Right forelimb (tissue), 1 donor: ENCODE results near the gene ZBTB42.
A peak's percentile ranks its signal among the peaks of the same experiment; 100 is the strongest.
"Not testable (repeated sequence)": the region's sequence is repeated elsewhere in the genome, so short reads cannot be mapped to it uniquely, and the experiment has no call there.

ENCODE experiments used
- DNase-seq: peaks from one replicate; pipeline ENCODE4 v3.0.0-alpha.2; 2018

The ZBTB42 gene

DNA sequence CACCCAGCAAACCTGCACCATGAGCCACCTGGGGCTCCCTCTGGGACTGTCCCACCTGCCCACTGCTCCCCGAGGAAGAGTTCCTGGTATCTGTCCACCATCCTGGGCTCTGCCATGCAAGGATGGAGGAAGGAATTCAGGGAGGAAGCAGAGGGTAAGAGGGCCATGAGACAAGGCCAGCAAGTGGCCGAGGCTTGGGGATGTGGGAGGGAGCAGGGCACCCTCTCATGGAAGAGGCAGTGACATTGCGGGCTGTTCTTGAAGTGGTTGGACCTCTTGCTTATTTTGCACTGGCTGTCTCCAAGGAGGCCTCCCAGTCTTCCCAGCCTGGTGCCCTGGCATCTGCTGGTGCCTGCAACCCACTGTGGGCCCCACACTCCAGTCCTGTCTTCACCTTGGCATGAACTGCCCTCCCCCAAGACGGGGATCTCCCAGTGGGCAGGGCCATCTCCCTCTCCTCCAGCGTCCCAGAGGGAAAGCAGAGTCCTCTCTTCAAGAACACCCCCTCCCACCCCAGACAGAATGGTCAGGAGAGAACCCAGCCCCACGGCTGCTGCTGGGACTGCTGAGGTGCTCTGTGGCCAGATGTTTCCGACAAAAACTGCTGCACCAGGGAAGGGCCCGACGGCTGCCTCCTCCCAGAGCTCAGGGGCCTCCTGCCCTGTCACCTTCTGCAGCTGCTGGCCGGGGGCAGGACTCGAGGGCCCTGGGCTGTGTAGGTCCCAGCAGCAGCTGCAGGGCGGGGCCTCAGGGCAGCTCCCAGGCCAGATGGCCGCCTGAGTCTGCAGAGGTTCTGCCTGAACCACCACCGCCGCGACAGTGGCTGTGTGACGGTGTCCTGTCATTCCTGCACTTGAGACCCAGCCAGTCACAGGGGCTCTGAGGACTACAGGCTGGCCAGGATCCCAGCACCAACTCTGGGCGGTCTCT lies 3.5 kb upstream of the ZBTB42 start:
- DNase-seq = peak; percentile 68

DNA sequence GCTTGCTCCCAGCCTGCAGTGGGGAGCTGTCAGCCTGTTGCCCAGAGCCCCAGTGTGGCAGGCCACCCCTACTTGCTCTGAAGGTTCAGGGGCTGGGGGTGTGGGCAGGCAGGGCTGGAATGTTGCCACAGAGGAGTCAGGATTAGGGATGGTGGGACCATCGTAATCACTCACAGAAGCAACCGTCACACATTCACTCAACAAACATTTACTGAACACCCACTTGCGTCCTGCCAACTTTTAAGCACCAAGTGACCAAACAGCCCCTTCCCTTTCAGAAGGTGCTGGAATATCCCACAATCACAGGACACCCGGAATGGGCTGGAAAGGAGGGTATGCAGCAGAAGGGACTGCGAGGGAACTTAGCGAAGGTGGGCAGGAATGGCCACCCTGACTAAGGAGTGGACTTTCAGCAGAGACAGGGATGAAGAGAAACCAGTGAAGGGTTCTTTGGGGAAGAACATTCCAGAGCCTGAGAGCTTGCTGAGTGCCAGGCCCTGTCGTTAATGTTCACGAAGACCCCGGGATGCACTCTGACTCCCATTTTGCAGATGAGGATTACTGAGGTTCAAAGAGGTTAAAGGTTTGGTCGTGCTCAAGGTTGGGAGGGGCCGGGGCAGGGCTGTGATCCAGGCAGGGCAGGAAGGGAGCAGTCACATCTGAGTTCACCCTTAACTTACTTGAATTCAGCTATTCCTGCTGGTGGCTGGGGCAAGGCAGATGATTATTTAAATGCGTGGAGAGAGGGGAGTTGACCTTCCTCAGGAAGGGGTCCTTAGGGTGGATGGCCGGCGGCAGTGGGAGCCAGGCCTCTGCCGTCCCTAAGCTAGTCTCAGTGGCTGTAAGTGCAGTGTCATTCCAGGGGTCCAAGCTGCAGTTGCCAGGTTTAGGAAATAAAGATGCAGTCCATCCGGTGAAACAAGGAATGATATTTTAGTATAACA lies 2.3 kb upstream of the ZBTB42 start:
- DNase-seq = no peak

DNA sequence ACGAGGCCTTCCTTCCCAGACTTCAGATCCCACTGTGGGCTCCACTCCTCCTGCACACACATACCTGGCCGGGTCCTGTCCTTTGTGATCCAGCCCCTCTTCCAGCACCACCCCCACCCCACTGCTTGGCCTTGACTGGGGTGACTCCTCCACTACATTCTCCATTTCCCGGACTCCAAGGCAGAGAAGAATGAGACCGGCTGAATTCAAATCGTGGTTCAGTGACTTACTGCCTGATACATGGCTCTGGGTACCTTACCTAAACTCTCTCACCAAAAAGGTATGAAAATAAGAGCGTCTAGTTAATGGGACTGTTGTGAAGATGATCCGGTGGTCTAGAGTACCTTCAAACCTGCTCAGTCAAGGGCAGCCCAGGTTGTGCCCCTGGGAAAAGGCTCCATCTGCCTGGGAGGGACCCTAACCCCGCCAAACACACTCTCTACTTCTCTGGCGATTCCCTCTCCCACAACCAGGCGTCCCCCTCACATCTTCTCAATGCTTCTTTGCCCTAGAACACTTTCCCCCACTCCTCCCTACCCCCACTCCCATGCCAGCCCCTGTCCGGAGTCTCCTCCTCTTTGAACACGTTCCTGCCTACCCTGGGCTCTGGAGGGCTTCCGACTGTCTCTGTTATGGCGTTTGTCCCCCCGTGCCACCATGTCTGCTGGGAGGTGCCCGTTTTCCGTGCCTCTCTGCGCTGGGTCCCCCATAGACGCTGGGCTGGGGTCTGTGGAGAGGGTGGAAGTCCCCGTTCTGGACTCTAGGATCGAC lies 1.5 kb upstream of the ZBTB42 start:
- peak; percentile 76 for DNase-seq

DNA sequence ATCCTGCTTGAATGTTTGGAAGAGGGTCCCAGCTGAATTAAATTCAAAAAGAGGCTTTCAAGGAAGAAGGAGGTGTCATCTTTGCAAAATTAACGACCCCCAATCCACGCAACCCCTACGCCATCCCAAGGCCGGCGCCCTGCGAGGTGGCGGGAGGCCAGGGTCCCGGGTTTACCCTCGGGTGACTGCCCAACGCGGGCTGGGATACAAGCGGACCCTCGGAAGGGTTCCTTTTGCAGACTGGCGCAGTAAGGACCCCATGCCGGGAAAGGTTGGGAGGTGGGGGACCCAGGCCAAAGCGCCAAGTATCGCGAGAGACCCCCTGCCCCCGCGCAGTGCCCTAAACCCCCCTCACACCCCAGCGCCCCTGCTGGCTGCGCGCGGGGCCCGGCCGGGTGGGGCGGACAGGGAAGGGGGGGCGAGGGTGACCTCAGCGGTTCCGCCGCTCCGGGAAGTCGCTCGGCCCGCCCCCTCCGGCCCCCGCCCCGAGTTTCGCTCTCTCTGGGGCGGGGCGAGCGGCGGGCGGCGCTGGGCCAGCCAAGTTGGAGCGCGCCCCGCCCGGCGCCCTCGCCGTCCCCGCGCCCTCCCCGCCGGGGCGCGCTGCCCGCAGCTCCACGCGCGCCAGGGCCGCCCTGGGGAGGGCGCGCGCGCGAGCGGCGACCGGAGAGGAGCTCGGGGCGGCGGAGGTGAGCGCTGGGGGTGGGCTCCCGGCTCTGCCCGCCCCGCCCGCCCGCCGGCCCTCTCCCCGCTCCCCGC lies 708 bp upstream of the ZBTB42 start:
- DNase-seq = peak; percentile 90

DNA sequence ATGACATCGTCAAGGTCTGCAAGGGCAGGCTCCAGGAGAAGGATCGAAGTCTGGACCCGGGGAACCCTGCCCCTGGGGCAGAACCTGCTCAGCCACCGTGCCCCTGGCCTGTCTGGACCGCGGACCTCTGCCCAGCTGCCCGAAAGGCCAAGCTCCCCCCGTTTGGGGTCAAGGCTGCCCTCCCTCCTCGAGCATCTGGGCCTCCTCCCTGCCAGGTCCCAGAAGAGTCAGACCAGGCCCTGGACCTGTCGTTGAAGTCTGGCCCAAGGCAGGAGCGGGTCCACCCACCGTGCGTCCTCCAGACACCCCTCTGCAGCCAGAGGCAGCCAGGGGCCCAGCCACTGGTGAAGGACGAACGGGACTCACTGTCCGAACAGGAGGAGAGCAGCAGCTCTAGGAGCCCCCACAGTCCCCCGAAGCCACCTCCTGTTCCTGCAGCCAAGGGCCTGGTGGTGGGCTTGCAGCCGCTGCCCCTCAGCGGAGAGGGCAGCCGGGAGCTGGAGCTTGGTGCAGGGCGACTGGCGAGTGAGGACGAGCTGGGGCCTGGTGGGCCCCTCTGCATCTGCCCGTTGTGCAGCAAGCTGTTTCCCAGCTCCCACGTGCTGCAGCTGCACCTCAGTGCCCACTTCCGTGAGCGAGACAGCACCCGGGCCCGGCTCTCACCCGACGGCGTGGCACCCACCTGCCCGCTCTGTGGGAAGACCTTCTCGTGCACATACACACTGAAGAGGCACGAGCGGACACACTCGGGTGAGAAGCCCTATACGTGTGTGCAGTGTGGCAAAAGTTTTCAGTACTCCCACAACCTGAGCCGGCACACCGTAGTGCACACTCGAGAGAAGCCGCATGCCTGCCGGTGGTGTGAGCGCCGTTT lies 856 bp downstream of the ZBTB42 start:
- no peak for DNase-seq

DNA sequence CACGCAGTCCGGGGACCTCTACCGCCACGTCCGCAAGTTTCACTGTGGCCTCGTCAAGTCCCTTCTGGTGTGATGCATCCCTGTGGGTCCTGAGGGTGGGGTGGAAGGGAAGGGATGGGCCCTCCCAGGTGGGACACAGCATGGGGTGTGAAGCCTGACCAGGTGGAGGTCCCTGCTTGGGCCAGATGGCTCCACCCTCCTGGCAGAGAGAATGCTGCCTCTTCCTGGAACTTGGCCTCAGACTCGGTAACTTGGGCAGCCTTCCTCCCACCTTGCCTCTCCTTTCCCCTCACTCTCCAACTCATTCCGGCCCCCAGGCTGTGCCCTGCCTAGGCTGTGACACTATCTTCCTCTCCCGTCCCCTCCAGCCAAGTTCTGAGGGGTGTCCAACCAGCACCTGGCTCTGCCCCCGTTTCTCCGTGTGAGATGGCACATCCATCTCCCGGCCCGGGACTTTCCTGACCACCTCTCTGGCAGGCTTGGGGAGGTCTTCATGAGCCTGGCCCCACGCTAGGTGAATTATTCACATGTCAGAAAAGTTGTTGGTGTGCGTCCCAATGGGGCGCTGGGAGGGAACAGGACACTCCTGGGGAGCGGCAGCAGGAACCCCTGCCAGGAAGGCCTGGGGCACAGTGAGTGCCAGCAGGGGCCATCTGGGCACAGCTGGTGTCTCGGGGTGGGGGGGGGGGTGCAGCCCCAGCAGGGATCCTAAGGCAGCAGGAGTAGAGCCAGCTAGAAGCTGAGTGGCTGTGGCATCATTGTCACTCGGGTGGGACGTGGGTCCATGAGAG lies 1.7 kb downstream of the ZBTB42 start:
- no peak for DNase-seq

DNA sequence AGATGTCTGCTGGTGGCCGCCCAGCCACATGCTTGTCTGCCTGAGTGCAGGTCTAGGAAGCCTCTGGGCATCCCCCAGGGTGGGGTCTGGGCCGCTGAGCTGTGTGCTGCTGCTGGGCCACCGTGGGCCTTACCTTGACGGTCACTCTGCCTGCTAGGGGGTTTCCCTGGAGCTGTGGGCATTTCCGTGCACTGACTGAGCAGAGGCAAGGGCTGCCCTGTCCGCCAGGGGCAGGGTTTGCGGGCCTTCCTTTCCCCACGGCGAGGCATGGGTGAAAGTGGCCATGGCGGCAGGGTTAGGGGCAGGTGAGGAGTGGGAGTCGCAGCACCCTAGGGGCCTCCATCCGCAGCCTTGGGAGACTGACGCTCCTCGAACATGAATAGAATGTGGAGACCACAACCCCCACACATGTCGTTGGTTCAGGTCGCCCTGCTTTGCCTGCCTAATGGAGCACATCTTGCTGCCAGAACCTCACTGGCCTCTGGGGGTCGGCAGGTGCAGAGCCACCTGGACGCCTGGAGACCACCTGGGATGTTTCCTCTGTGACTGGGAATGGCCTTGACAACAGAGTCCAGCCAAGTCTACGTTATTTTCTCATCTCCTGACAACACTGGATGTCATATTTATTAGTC lies 2.5 kb downstream of the ZBTB42 start:
- DNase-seq = no peak

DNA sequence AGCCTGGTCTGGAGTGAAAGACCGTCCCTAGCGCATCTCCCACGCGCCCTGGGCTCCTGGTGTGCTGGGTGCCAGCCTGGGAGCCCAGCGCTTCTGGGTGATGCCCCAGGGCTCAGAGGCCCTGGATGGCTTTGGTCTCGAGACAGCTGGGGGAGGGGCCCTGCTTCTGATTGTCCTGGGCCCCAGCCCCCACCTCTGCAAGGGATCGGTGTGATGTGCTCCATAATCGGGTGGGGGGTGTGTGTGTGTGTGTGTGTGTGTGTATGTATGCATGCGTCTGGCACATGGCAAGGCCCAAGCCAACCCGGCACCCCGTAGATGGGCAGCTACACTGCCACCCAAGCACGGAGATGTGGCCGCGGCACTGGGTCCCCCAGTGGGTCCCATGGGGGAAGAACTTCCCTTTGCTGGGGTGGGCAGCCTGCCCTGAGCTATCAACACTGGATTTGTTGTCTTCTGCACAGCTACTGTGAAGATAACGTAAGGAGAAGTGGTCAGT lies 3.1 kb downstream of the ZBTB42 start:
- no peak for DNase-seq

DNA sequence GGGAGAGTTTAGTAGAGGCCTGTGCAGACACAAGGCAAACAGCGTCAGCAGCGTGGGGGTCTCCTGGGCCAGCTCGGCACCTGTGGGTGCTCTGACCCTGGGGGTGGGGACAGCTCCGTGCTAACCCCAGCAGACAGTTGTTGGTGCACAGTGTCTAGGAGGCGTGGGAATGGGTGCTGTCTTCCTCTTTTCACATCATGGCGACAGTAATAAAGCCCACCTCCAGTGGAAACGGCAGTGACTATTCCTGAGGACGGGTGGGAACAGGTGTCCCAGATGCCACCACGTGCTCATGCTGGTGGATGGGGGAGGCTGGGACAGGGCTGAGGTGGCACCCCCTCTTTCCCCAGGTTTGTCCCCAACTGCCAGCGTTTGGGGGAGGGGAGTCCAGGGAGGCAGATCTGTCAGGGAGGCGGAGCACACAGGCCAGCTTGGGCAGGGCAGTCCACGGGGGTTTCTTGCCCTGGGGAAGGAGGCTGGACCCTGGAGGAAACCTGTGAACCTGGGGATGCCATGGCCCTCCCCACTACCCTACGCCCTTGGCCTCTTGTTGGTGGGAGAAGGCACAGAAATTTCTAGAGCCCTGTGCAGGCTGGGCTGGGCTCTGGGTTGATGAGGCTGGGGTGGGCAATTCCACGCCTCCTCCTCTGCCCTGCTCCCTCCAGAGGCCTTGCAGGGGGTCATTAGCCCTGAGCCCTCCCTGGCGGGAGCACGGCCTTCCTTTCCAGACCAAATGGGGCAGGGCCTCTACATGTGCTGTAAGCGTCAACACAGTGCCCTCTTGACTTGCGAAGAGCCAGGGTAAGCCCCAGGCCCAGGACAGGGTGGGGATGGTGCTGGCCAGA lies 3.8 kb downstream of the ZBTB42 start:
- no peak for DNase-seq

DNA sequence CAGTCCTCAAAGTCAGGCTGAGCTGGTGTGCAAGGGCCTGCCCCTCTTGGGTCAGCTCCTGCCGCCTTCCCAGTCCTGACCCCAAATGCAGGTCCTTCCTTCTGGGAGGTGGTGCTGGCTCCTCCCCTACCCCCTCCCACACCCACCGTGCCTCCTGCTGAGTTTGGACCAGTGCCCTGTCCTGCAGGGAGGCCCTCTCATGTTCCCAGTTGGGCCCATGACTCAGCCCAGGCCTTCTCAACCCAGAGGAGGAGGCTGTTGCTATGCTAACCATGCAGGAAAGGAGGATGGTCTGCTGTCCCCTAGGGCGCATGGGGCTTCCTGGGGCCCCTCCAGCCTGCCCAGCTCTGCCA lies 4.4 kb downstream of the ZBTB42 start:
- DNase-seq = no peak

DNA sequence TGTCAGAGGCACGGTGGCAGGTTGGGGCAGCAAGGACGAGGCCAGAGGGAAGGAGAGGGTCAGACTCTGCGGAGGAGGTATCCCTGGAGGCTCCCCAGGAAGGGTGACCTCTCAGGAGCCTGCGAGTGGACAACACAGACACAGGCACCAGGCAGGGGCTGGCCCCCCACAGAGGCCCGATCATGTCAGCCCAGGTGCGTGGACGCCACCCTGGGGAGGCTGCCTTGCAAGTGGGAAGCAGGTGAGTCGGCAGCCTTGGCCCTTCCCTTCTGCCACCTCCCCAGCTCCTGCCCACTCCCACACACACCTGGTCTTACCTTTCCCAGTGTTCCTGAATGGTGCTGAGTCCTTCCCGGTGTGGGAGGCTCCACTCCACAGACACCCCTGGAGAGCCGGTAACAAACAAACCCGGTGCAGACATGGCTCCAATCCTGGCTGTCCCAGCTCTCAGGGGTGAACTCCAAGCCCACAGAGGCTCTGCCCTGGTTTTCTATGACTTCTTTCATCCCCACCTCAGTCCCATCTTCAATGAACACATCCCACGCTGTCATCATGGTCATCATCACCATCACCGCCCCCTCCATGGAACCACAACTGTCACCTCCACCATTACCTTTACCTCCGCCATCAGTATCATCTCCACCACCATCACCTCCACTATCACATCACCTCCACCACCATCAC lies 5.2 kb downstream of the ZBTB42 start:
- no peak for DNase-seq

DNA sequence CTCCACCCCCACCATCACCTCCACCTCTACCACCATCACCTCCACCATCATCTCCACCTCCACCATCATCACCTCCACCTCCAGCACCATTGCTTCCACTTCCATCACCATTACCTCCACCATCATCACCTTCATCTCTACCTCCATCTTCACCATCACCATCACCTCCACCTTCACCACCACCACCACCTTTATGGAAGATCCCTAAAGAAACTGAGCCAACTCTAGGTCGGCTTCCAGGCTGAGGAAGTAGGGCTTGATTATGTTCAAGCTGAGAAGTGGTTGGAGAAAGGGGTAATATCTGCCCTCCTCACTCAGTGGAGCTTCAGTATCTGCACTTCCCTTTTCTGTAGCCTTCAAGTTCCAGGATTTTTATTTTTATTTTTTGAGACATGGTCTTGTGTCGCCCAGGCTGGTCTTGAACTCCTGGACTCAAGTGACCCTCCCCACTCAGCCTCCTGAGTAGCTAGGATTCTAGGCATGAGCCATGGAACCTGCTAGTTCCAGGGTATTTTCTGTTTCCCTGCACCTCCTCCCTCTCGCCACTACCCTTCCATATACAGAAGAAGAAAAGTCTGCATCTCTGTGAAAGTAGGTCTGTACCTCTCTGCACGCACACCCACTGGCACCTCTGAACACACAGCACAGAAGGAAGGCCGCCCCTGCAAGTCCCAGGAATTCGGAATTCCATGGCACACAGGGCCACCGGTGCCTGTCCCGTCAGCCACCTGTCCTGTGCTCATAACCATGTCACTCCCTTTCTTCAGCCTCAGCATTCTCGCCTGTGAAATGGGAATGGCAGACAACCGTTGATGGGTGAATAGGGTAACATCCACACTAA lies 5.9 kb downstream of the ZBTB42 start:
- DNase-seq = no peak

DNA sequence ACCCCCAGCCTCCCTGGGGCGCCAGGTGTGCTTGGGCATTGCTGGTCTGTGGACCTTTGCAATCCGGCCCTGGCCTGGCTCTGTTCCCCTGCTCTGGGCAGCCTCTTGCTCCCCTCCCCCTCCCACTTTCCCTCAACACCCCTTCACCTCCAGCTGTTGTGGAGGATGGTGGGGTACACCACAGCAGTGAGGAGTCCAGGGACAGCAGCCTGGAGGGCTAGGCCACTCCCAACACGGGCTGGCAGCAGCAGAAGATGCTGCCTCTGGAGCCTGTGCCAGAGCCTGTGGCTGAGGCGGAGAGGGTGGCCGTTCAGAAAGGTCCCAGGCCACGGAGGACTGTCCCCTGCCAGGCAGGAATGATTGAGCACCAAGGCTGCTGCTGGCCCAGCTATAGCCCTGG lies 7.6 kb downstream of the ZBTB42 start:
- no peak for DNase-seq

DNA sequence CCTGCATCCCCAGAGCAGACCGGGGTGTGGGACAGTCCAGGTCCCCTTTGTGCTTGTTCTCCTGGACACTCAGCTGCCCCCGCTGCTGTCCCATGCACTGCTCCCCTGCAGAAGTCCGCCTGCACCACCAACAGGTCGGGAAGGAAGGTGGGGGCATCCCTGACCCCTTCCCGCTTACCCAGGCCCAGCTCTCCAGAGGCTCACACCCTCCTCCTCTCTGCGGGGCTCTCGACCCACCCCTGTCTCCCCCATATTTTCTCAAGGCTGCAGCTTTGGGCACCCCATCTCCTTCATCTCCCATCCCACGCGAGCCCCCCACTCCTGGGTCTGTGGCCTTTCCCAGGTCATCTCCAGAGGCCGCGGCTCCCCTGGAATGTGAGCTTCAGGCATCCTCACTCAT lies 9.4 kb downstream of the ZBTB42 start:
- no peak for DNase-seq

DNA sequence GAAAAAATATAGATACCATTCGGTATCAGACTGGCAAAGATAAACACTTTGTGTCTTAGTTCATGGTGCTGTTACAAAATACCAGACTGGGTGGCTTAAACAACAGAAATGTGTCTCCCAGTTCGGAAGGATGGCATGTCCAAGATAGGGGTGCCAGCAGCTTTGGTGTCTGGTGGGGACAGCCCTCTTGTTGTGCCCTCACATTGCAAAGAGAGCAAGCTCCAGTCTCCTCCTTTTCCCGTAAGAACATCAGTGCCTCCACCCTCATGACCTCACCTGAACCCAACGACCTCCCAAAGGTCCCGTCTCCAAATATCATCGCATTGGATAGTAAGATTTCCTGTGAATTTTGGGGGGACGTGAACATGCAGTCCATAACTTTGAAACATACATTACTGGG lies 12.4 kb downstream of the ZBTB42 start:
- no peak for DNase-seq

DNA sequence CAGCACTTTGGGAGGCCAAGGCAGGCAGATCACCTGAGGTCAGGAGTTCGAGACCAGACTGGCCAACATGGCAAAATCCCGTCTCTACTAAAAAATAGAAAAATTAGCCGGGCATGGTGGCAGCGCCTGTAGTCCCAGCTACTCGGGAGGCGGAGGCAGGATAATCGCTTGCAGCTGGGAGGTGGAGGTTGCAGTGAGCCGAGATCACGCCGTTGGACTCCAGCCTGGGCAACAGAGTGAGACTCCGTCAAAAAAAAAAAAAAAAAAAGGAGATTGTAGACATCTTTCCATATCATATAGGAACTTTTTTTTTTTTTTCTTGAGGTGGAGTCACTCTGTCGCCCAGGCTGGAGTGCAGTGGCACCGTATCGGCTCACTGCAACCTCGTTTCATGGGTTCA lies 13.8 kb downstream of the ZBTB42 start:
- not testable (repeated sequence) for DNase-seq

DNA sequence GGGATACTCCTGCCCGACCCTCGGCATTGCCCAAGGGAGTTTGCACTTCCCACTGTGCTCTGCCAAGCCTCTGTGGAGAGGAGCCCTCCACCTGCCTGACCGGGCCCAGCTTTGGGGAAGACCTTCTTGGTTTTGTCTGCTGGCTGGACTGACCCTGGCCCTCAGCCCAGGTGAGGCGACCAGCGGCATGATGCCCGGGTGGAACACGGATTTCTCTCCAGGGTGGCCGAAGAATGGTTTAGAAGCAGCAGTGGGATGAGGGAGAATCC lies 15.6 kb downstream of the ZBTB42 start:
- DNase-seq = no peak
